ENCODE data around the gene MTMR3.

MTMR3 gene

DNA sequence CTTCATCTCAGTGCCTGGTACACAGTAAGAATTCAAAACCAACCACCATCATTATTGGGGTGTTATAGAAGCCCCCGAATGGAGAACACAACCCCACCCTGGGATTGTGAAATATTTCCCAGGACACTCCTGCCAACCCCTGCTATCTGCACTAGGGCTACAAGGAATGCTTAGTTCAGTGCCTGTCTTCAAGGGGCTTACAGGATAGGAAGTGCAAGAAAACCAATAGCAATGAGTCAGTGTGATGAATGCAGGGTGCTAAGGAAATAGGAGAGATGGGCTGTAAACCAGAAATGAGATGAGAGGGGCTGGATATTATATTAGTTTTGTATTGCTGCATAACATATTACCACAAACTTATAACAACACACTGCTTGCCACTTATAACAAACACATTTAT lies 43.9 kb upstream of the MTMR3 start:
- TF ChIP-seq, protein P1, sequence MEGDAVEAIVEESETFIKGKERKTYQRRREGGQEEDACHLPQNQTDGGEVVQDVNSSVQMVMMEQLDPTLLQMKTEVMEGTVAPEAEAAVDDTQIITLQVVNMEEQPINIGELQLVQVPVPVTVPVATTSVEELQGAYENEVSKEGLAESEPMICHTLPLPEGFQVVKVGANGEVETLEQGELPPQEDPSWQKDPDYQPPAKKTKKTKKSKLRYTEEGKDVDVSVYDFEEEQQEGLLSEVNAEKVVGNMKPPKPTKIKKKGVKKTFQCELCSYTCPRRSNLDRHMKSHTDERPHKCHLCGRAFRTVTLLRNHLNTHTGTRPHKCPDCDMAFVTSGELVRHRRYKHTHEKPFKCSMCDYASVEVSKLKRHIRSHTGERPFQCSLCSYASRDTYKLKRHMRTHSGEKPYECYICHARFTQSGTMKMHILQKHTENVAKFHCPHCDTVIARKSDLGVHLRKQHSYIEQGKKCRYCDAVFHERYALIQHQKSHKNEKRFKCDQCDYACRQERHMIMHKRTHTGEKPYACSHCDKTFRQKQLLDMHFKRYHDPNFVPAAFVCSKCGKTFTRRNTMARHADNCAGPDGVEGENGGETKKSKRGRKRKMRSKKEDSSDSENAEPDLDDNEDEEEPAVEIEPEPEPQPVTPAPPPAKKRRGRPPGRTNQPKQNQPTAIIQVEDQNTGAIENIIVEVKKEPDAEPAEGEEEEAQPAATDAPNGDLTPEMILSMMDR (IDR thresholded peaks at IDR 0.05), result no peak
- H3K4me1 Mint-ChIP-seq, result peaks cover 33% of the 10 kb centered on the region
- H3K9me3 Mint-ChIP-seq, result no peaks in the 10 kb centered on the region
- H3K27me3 Mint-ChIP-seq (ENCODE audit: low read depth, poor library complexity), result no peaks in the 10 kb centered on the region
- H3K27ac Mint-ChIP-seq, result peak overlapping the region; percentile 50
- no peak overlapping the region for H3K4me3 Mint-ChIP-seq
- no peaks in the 10 kb centered on the region for H3K36me3 Mint-ChIP-seq (ENCODE audit: low read depth)
- DNase-seq, result no peak

DNA sequence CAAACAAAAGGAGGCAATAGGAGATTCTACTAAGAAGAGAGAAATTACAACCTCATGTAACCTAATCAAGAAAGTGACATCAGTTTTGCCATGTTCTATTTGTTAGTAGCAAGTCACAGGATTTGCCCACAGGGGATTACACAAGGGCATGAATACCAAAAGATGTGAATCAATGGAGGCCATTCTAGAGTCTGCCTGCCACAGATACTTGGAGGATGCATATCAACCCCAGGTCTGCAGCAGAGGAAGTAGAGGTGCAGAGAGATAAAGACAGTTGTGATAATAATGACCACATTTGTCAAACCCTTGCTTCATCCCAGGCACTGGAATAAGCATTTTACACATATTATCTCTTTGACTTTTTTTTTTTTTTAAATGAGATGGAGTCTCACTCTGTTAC lies 42.5 kb upstream of the MTMR3 start:
- H3K4me1 Mint-ChIP-seq, result peaks cover 33% of the 10 kb centered on the region
- H3K9me3 Mint-ChIP-seq, result peaks cover under 1% of the 10 kb centered on the region
- no peaks in the 10 kb centered on the region for H3K27me3 Mint-ChIP-seq (ENCODE audit: low read depth, poor library complexity)
- H3K36me3 Mint-ChIP-seq (ENCODE audit: low read depth), result peaks cover under 1% of the 10 kb centered on the region
- DNase-seq, result no peak
- TF ChIP-seq, protein P1 (IDR thresholded peaks at IDR 0.05), result no peak
- no peak overlapping the region for H3K4me3 Mint-ChIP-seq
- no peak overlapping the region for H3K27ac Mint-ChIP-seq

DNA sequence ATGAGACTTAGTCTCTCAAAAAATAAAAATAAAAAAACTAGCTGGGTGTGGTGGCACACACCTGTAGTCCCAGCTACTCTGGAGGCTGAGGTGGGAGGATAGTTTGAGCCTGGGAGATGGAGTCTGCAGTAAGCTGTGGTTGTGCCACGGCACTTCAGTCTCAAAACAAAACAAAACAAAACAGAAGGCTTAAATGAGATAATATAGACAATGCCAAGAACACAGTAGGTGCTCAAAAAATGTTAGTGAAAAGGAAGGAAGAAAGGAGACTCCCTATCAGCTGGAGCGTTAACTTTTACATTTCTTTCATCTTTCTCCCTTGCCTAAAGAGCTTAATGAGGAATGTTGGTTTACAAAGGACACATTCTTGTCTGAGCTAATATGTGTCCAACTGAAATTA lies 40.8 kb upstream of the MTMR3 start:
- Mint-ChIP-seq H3K27me3 (ENCODE audit: low read depth, poor library complexity) (peaks cover 3% of the 10 kb centered on the region), H3K27ac (no peak overlapping the region)

DNA sequence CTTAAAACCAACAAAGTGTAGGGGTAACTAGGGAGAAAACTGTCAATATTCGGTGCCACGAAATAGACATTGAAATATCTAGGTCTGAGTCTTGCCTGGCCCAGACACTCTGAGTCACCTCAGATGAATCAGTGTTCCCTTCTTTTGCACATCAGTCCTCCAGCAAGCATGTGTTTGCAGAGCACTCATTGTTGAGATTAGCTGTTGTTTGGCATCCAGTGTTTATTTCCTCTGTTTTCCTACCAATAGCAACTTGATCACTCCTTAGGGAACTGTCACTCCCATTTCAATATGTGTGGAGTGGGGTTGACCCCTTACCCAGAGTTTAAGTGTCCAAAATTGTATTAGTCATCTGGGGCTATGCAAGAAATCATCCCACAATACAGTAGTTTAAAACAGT lies 40.2 kb upstream of the MTMR3 start:
- TF ChIP-seq, protein P1 (IDR thresholded peaks at IDR 0.05), result no peak
- DNase-seq, result no peak
- Mint-ChIP-seq H3K4me1 (peaks cover 10% of the 10 kb centered on the region), H3K4me3 (no peak overlapping the region), H3K36me3 (ENCODE audit: low read depth) (peaks cover 5% of the 10 kb centered on the region), H3K9me3 (peaks cover 9% of the 10 kb centered on the region), H3K27ac (no peak overlapping the region), H3K27me3 (ENCODE audit: low read depth, poor library complexity) (peaks cover 3% of the 10 kb centered on the region)

More for the DNA sequence above, 40.8 kb upstream of the MTMR3 start:
- Mint-ChIP-seq H3K4me3 (no peak overlapping the region), H3K36me3 (ENCODE audit: low read depth) (peaks cover 5% of the 10 kb centered on the region), H3K9me3 (peaks cover 9% of the 10 kb centered on the region), H3K4me1 (peaks cover 16% of the 10 kb centered on the region)
- TF ChIP-seq, protein P1 (IDR thresholded peaks at IDR 0.05), result no peak
- no peak for DNase-seq

DNA sequence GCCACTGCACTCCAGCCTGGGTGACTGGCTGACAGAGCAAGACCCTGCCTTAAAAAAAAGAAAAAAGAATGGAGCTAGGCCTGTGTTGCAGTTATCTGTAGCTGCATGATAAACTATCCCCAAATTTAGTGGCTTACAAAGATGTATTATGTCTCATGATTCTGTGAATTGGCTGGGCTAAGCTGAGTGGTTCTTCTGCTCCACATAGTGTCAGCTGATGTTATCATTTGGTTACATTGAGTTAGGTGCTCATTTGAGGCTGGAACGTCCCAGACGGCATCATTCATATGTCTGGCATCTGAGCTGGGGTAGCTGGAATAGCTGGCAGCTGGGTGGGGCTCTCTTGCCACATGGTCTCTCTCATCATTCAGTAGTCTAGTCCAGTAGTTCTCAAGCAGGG lies 36.7 kb upstream of the MTMR3 start:
- no peak overlapping the region for H3K27ac Mint-ChIP-seq
- DNase-seq, result no peak
- peaks cover 9% of the 10 kb centered on the region for H3K4me1 Mint-ChIP-seq
- peaks cover 5% of the 10 kb centered on the region for H3K36me3 Mint-ChIP-seq (ENCODE audit: low read depth)
- H3K4me3 Mint-ChIP-seq, result no peak overlapping the region
- TF ChIP-seq, protein P1 (IDR thresholded peaks at IDR 0.05), result no peak
- peaks cover 3% of the 10 kb centered on the region for H3K27me3 Mint-ChIP-seq (ENCODE audit: low read depth, poor library complexity)
- peaks cover 9% of the 10 kb centered on the region for H3K9me3 Mint-ChIP-seq

DNA sequence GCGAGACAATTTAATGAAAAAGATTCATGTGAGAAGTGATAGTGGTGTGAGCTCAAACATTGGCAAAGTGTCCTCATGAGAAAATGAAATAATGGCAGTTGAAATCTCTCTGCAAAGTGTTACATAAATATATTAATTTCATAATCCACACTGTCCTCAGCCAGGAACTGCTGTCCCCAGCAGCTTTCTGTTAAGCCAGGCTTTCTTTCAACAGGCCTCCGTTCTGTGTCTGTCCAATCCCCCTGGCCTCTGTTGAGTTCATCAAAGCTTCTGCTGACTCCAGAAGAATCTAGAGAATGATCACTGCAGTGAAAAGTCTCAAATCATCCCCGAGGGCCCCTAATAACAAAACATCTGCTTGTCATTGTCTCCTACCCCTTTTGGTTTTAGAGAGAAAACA lies 34.9 kb upstream of the MTMR3 start:
- H3K27me3 Mint-ChIP-seq (ENCODE audit: low read depth, poor library complexity), result peaks cover 3% of the 10 kb centered on the region
- H3K4me3 Mint-ChIP-seq, result no peak overlapping the region
- peaks cover 5% of the 10 kb centered on the region for H3K36me3 Mint-ChIP-seq (ENCODE audit: low read depth)
- peaks cover 9% of the 10 kb centered on the region for H3K4me1 Mint-ChIP-seq
- peaks cover 9% of the 10 kb centered on the region for H3K9me3 Mint-ChIP-seq
- no peak overlapping the region for H3K27ac Mint-ChIP-seq
- DNase-seq, result no peak
- TF ChIP-seq, protein P1 (IDR thresholded peaks at IDR 0.05), result no peak
